Measurements from ENCODE around the gene WDR43. TPM values are rescaled to one million over a fixed set of nuclear protein-coding genes. Genes with fewer than 3 reads are reported as not detected.

WDR43 gene
- total RNA-seq, 1 experiment from 2014 or later = 134 TPM

- Histone ChIP-seq H3K4me2 (ENCODE audit: low read length) (no peak overlapping the region), H3K9ac (ENCODE audit: low read length) (no peak overlapping the region), H3K27ac (ENCODE audit: low read length) (no peak overlapping the region), H3F3A (ENCODE audit: low read length, unreplicated experiment) (no peaks in the 10 kb centered on the region), H3K4me3 (ENCODE audit: low read length) (no peak overlapping the region), H3K9me3 (ENCODE audit: low read length) (no peaks in the 10 kb centered on the region), H2AFZ (ENCODE audit: low read length) (no peak overlapping the region), H4K20me1 (ENCODE audit: low read length) (no peaks in the 10 kb centered on the region), H3K9me2 (replicated peaks; ENCODE audit: low read length) (no peaks in the 10 kb centered on the region), H3K79me2 (ENCODE audit: low read length) (no peaks in the 10 kb centered on the region), H3K4me1 (ENCODE audit: insufficient read depth, low read length) (peaks cover 9% of the 10 kb centered on the region), H3K27me3 (ENCODE audit: low read length) (no peaks in the 10 kb centered on the region), H3K36me3 (ENCODE audit: low read depth, low read length) (no peaks in the 10 kb centered on the region)
- ChIA-PET CTCF (no interaction called here), POLR2A (ENCODE audit: unreplicated experiment) (no interaction called here)
- intact Hi-C loops (cut with micrococcal nuclease) = no loop called here
- DNase-seq = peak; percentile 8
- no TSS peak for BruUV-seq (replicated peaks)
- no peak for ATAC-seq
- TF ChIP-seq CTCF (conservative IDR thresholded peaks at IDR 0.05; ENCODE audit: low read depth, low read length) (no peak), EZH2phosphoT487 (IDR thresholded peaks at IDR 0.05; ENCODE audit: borderline replicate concordance, low read length) (no peak), EZH2 (IDR thresholded peaks at IDR 0.05; ENCODE audit: low read length, unreplicated experiment) (no peak)
Measured at GRCh38 chr2:28997237-28997846, 102.9 kb downstream of the WDR43 start.

Other genes with a start within 250 kb of the WDR43 start
- 84.2 and 101 TPM in 2 replicates for gene PPP1CB, start 142.8 kb upstream of the WDR43 start, total RNA-seq (2014; rRNA removed)
- gene SPDYA, start 83.8 kb upstream of the WDR43 start, total RNA-seq (2014; rRNA removed) = 0.69 and 1.3 TPM in 2 replicates
- gene TRMT61B, start 24.4 kb upstream of the WDR43 start, total RNA-seq (2014; rRNA removed) = 19.8 and 21.7 TPM in 2 replicates
- gene TOGARAM2, start 86.6 kb downstream of the WDR43 start, total RNA-seq (2014; rRNA removed) = not detected in 2 replicates
- gene PCARE, start 179.9 kb downstream of the WDR43 start, total RNA-seq (2014; rRNA removed) = not detected in 2 replicates
- 24.2 and 25.1 TPM in 2 replicates for gene CLIP4, start 220.7 kb downstream of the WDR43 start, total RNA-seq (2014; rRNA removed)

Data from PC-3 (cell line).